Measurements from ENCODE around the gene MBTPS1.

DNA sequence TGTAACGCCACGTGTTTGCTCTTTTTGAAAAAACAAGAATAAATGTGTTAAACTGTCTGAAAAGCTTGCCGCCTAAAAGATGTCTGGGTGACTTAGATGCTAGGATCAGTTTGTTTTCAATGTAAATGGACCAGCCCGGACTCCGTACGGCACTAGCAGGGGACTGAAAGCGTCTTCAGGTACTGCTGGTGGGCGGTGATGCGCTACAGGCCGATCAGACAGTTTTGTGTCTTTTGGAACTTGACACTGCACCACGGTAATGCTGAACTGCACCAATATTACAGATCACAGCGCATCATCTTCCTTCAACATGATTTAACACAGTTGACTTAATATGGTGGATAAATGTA, 727 bp upstream of the MBTPS1 start:
- TF ChIP-seq, protein P1, sequence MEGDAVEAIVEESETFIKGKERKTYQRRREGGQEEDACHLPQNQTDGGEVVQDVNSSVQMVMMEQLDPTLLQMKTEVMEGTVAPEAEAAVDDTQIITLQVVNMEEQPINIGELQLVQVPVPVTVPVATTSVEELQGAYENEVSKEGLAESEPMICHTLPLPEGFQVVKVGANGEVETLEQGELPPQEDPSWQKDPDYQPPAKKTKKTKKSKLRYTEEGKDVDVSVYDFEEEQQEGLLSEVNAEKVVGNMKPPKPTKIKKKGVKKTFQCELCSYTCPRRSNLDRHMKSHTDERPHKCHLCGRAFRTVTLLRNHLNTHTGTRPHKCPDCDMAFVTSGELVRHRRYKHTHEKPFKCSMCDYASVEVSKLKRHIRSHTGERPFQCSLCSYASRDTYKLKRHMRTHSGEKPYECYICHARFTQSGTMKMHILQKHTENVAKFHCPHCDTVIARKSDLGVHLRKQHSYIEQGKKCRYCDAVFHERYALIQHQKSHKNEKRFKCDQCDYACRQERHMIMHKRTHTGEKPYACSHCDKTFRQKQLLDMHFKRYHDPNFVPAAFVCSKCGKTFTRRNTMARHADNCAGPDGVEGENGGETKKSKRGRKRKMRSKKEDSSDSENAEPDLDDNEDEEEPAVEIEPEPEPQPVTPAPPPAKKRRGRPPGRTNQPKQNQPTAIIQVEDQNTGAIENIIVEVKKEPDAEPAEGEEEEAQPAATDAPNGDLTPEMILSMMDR (IDR thresholded peaks at IDR 0.05; ENCODE audit: low read length), result no peak
- TF ChIP-seq EZH2 (IDR thresholded peaks at IDR 0.05; ENCODE audit: borderline replicate concordance, low read length), result no peak

All from OCI-LY1 (cell line).